AG09319 (cell line): Measurements from ENCODE around the gene CTNNA3.

Experiments used
- DNase-seq: peaks from one replicate; pipeline ENCODE4 v3.0.0-alpha.2; 2010; ENCODE audit warnings: low read depth; ENCODE audit errors: extremely low read depth
- CTCF ChIP-seq: IDR thresholded peaks from 2 replicates; pipeline ENCODE4 v1.5.1; 2011; ENCODE audit warnings: low read depth, mild to moderate bottlenecking, inconsistent platforms, low read length, moderate library complexity

Gene CTNNA3

GRCh38 chr10:66204838-66205237, 1491.2 kb downstream of the CTNNA3 start:
- DNase-seq, result no peak
- TF ChIP-seq CTCF, result no peak

- no peak for DNase-seq
Observed at GRCh38 chr10:66202101-66202500, 1493.9 kb downstream of the CTNNA3 start.

DNA sequence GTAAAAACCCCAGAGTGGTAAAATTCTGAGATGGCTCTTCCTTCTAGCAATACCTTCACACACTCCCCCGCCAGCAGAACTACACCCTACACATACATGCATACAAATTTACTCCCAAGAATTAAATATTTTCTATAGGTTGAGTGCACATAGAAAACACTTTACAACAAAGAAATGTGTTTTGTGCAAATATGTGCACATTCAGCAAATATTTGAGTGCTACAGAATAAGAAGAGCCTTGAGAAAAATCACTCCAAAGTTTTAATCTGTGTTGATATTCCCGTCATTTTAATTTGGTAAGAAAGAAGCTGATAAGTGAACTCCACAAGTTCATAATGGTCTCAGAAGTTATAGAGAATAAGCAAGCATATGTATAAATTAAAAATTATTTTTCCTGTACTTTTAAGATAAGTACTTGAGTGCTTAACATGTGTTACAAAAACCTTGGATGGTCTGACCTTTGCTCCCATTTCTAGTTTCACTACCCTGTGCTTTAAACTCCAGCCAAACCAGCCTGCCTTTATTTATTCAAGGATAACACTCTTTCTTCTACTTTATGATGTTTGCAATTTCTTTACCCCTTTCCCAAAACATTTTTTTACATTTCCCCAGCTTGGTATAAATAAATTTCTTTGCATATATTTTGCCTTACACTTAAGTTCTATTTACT, 1503.7 kb downstream of the CTNNA3 start:
- no peak for TF ChIP-seq CTCF

More at GRCh38 chr10:66202101-66202500, 1493.9 kb downstream of the CTNNA3 start:
- no peak for TF ChIP-seq CTCF

GRCh38 chr10:66190413-66190812, 1505.6 kb downstream of the CTNNA3 start:
- DNase-seq, result no peak
- no peak for TF ChIP-seq CTCF

More for the DNA sequence above, 1503.7 kb downstream of the CTNNA3 start:
- DNase-seq, result no peak

DNA sequence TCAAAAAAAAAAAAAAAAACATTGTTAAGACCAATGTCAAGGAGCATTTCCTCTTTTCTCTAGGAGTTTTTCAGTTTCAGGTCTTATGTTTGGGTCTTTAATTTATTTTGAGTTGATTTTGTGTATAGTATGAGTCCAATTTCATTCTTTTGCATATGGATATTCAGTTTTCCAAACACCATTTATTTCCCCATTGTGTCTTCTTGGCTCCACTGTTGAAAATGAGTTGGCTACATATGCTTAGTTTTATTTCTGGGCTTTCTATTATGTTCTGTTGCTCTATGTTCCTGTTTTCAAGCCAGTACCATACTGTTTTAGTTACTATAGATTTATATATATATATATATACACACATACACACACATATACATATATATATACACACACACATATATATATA, 1506.7 kb downstream of the CTNNA3 start:
- no peak for TF ChIP-seq CTCF

GRCh38 chr10:66187053-66187733, 1508.8 kb downstream of the CTNNA3 start:
- DNase-seq, result no peak
- no peak for TF ChIP-seq CTCF

More for the DNA sequence above, 1506.7 kb downstream of the CTNNA3 start:
- DNase-seq, result no peak

GRCh38 chr10:66183028-66183427, 1513.0 kb downstream of the CTNNA3 start:
- no peak for DNase-seq
- no peak for TF ChIP-seq CTCF
